Naive B cell (primary cell): ENCODE measurements around the gene DDAH1. TPM values are rescaled to one million over a fixed set of nuclear protein-coding genes. Genes with fewer than 3 reads are reported as not detected.
A peak's percentile ranks its signal among the peaks of the same experiment; 100 is the strongest.

Experiments
- ATAC-seq, 2 donors: fragments of 150-1000 bp; cut with Tn5 transposase; 2 replicates each; pipeline ENCODE4 v1.10.0; 2021; ENCODE audit warnings: low read depth in 2 of 2, mild to moderate bottlenecking in 2 of 2, moderate library complexity in 2 of 2
- DNase-seq: peaks from one replicate; pipeline ENCODE4 v3.0.0; 2022
- H3K27ac Mint-ChIP-seq, 6 donors: one replicate each; pipeline ENCODE4 v1.8.0; 2020 to 2022; ENCODE audit warnings: mild to moderate bottlenecking in 6 of 6, mixed read lengths in 6 of 6, moderate library complexity in 5 of 6, inconsistent platforms in 2 of 6
- H3K27me3 Mint-ChIP-seq, 3 donors: one replicate each; pipeline ENCODE4 v1.8.0; 2021 to 2022; ENCODE audit warnings: mixed read lengths in 3 of 3, mild to moderate bottlenecking in 1 of 3
- H3K36me3 Mint-ChIP-seq, 2 donors: one replicate each; pipeline ENCODE4 v1.8.0; 2020 to 2022; ENCODE audit warnings: mixed read lengths in 2 of 2, inconsistent platforms in 1 of 2, mild to moderate bottlenecking in 1 of 2
- H3K4me1 Mint-ChIP-seq, 3 donors: one replicate each; pipeline ENCODE4 v1.8.0; 2020 to 2022; ENCODE audit warnings: mixed read lengths in 3 of 3, inconsistent platforms in 1 of 3, mild to moderate bottlenecking in 1 of 3, moderate library complexity in 1 of 3
- H3K4me3 Mint-ChIP-seq, 8 donors: one replicate each; pipeline ENCODE4 v1.8.0; 2020 to 2022; ENCODE audit warnings: mild to moderate bottlenecking in 8 of 8, mixed read lengths in 8 of 8, moderate library complexity in 8 of 8, inconsistent platforms in 2 of 8
- H3K9me3 Mint-ChIP-seq, 7 donors: one replicate each; pipeline ENCODE4 v1.8.0; 2020 to 2022; ENCODE audit warnings: mixed read lengths in 7 of 7, mild to moderate bottlenecking in 5 of 7, inconsistent platforms in 2 of 7, moderate library complexity in 1 of 7
- polyA plus RNA-seq, 6 donors: library from polyadenylated mRNA; unstranded; fragments of 300-500 nt; fragmentation: Illumina TruSeq; gene quantifications; one replicate each; pipeline ENCODE4 v1.2.3, GENCODE V29; 2021; ENCODE audit warnings: low read depth in 6 of 6

Gene DDAH1
- polyA plus RNA-seq, 6 donors from 2014 or later = 0.07 to 0.40 (median 0.18) TPM; not detected in 2

DNA sequence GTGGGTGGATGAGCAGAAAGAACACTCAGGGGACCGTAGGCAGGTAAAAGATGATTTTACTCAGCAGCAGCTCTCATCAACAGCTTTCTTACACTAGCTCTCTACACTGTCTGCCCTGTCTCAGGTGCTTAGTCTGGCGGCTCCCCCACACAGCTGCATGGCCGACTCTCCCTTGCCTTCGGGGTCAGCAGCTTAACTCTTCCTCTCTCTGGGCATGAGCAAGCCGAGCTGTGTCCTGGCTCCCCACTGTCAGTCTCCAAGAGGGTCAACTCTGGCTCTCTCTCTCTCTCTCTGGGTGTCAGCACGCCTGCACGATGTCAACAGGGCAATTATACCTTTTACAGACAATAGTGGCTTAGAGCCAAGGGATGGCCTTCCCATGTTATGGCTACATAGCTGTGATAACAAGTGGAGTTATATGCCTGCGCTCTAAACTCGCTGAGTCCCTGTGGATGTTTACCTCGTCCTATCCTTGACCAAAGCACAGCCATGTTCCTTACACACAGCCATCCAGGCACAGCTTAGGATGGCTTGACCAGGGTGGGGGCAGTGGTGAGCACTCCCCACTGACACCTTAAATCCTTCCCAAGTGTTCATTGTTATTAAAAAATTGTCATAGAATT, 185.4 kb downstream of the DDAH1 start:
- Mint-ChIP-seq H3K9me3 (no peaks in the 10 kb centered on the region), H3K27ac (peak overlapping the region in 2 of 6 donors; percentile 27 to 87), H3K4me3 (peak overlapping the region in 1 of 8 donors; percentile 28), H3K36me3 (peaks cover 7 to 14% of the 10 kb centered on the region in 2 donors), H3K4me1 (peaks cover 26 to 40% (median 37%) of the 10 kb centered on the region in 3 donors), H3K27me3 (no peaks in the 10 kb centered on the region)
- ATAC-seq = no peak
- DNase-seq = no peak

DNA sequence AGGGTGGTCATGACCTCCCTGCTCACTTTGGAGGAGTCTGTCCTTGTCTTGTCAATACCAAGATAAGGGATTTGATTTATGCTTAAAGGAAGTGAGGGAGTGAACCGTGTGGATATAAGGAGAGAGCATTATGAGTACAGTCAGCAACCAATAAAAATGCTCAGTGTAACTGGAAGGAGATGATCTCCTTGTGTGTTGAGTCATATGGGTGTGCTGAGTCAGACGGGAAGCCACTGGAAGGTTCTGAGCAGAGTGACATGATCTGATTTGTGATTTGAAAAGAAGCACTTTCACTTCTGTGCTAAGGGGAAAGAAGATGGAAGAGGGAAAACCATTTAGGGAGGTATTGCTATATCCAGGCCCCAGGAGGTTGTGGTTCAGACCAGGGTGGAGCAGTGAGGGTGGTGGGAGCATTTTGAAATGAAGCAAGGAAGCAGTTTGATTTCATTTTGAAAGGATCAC, 186.1 kb downstream of the DDAH1 start:
- ATAC-seq = no peak
- peaks cover 32 to 47% (median 44%) of the 10 kb centered on the region in 3 donors for H3K4me1 Mint-ChIP-seq
- no peaks in the 10 kb centered on the region for H3K9me3 Mint-ChIP-seq
- peak overlapping the region in 1 of 6 donors; percentile 82 for H3K27ac Mint-ChIP-seq
- H3K4me3 Mint-ChIP-seq = peak overlapping the region in 1 of 8 donors; percentile 29
- H3K27me3 Mint-ChIP-seq = no peaks in the 10 kb centered on the region
- no peak for DNase-seq
- peaks cover 7 to 18% of the 10 kb centered on the region in 2 donors for H3K36me3 Mint-ChIP-seq

DNA sequence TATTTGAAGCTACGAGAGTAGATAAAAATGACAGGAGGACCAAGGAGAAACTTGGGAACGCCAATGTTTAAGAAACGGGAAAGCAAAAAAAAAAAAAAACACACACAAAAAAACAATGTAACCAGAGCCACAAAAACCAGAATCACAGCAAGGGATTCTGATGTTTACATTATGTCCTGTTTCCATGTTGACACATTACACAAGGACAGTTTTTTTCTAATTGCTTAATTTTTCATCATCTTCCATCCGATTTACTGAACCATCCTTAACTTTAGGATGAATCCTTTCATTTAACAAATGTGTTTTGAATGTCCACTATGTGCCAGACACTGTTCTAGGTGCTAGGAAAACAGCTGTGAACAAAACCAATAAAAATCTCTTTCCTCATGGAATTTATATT, 187.2 kb downstream of the DDAH1 start:
- H3K4me3 Mint-ChIP-seq = peak overlapping the region in 1 of 8 donors; percentile 99
- H3K27me3 Mint-ChIP-seq = no peaks in the 10 kb centered on the region
- peak overlapping the region in 2 of 6 donors; percentile 100 for H3K27ac Mint-ChIP-seq

DNA sequence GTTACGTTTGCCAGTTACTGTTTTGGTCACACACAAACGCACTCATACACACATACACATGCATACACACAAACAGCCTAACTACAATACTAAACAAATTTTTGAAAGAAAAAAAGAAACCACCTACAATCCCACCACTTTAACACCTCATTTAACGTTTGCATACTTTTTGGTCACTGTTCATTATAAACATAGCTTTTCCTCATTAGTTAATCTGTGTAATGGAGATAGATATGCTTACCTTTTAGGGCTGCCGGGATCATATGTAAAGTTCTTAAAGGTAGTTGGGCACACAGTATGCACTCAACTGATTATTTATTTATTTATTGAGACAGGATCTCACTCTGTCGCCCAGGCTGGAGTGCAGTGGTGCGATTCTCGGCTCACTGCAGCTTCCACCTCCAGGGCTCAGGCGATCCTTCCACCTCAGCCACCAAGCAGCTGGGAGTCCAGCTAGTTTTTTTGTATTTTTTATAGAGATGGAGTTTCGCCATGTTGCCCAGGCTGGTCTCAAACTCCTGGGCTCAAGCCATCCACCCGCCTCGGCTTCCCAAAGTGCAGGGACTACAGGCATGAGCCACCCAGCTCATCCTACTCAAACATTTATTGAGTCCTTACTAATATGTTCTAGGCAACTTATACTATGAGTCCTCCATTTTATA, 187.8 kb downstream of the DDAH1 start:
- ATAC-seq (no peak), DNase-seq (no peak)
- H3K9me3 Mint-ChIP-seq = no peaks in the 10 kb centered on the region
- peaks cover 20 to 33% of the 10 kb centered on the region in 2 donors for H3K36me3 Mint-ChIP-seq
- H3K27me3 Mint-ChIP-seq = no peaks in the 10 kb centered on the region
- H3K27ac Mint-ChIP-seq = peak overlapping the region; percentile 96 to 100 (median 100)
- H3K4me1 Mint-ChIP-seq = peaks cover 42 to 62% (median 58%) of the 10 kb centered on the region in 3 donors
- H3K4me3 Mint-ChIP-seq = peak overlapping the region; percentile 87 to 99 (median 96)

More for the DNA sequence above, 187.2 kb downstream of the DDAH1 start:
- Mint-ChIP-seq H3K36me3 (peaks cover 17 to 28% of the 10 kb centered on the region in 2 donors), H3K9me3 (no peaks in the 10 kb centered on the region), H3K4me1 (peaks cover 40 to 58% (median 55%) of the 10 kb centered on the region in 3 donors)
- ATAC-seq (no peak), DNase-seq (no peak)

DNA sequence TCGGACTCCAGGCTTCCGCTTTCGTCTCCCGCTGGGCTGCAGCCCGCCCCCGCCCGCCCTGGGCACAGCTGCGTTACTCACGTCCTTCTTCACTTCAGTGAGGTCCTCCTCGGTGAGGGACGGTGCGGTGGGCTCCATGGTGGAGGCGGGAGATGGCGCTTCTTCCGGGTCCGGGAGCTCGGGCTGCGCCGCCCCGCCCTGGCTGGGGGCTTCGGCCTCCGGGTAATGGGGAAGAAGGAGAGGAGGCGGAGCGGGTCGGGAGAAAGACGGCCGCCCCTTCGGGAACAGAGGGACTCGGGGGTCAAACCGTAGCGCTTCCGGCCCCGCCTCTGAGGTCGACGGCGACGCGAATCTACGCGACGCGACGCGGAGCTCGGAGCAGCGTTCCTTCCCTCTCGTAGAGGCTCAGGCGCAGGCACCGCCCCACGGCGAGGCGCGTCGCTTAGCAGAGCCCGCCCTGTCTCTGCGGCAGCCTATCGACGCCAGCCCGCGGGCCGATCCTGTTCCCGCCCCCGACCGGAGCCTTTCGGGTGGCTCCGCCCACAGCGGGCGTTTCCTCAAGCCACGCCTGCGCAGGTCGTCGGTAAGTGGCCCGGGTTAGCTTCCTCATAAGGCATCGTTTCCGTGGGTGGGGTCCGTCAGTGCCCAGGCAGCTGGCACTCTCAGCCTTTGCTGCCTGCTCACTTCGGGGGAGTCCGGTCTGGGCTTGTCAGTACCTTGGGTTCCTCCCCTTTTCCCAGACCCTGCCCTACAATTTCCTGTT, 188.6 kb downstream of the DDAH1 start, which contains the start of gene BCL10:
BCL10 (minus strand) TSS at position 418 of the 763 bp plus-strand sequence; CDS start at position 138, 280 bp downstream.
- H3K36me3 Mint-ChIP-seq = peaks cover 20 to 33% of the 10 kb centered on the region in 2 donors
- H3K4me1 Mint-ChIP-seq = peaks cover 45 to 69% (median 62%) of the 10 kb centered on the region in 3 donors
- peak; percentile 87 to 88 for ATAC-seq
- H3K9me3 Mint-ChIP-seq = no peaks in the 10 kb centered on the region
- H3K4me3 Mint-ChIP-seq = peak within 1 kb of the TSS; percentile 87 to 99 (median 96)
- peak; percentile 99 for DNase-seq
- no peaks in the 10 kb centered on the region for H3K27me3 Mint-ChIP-seq
- H3K27ac Mint-ChIP-seq = peak within 1 kb of the TSS; percentile 96 to 100 (median 100)

DNA sequence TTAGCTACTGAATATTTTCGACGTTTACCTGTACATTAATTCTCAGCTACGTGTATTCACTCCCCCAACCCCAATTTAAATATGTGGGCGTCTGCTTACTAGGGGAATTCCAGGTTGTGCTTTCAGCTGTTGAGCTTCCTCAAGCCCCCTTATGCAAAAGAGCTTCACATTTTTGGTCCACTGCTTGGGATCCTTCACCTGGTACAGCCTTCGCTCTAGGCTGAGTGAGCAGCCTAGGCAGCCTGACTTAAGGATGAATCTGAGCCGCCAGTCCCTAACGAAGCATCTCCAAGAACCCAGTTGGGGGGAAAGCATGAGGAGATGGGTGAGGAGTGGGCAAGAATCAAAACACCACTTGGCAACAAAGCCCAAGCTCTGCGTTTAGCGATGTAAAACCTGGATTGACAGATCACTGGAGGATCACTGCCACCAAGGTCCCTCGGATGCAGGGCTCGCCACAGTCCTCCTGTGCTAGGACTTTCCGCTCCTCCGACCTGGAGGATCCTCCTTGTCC, 189.2 kb downstream of the DDAH1 start:
- DNase-seq (peak; percentile 78), ATAC-seq (peak; percentile 47 to 52)
- Mint-ChIP-seq H3K4me1 (peaks cover 51 to 74% (median 69%) of the 10 kb centered on the region in 3 donors), H3K4me3 (peak overlapping the region; percentile 87 to 99 (median 96)), H3K27me3 (no peaks in the 10 kb centered on the region), H3K9me3 (no peaks in the 10 kb centered on the region), H3K27ac (peak overlapping the region; percentile 96 to 100 (median 100)), H3K36me3 (peaks cover 20 to 33% of the 10 kb centered on the region in 2 donors)

DNA sequence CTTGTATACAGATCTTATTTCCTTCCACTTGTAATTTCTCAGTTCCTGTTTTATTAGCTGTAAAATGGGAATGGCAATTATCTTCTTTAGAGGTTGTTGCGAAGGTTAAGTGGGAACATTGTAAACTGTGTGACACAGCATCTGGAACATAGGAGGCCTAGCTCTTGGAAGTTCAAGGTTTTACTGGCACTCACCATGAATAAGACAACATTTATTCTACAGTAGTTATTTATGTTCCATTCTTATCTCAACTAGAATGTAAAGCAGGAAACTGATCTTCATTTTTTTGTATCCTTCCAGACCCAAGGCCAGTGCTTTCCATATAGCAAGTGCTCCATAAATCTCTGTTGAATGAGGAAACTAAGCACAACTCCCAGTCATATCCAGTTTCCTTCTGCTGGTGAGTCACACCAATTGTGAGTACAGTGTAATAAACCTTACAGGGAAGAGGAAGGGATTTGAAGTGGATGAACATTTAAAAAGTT, 189.9 kb downstream of the DDAH1 start:
- no peaks in the 10 kb centered on the region for H3K27me3 Mint-ChIP-seq
- H3K9me3 Mint-ChIP-seq = no peaks in the 10 kb centered on the region
- peak; percentile 27 for DNase-seq
- peaks cover 51 to 79% (median 72%) of the 10 kb centered on the region in 3 donors for H3K4me1 Mint-ChIP-seq
- peak overlapping the region; percentile 87 to 99 (median 96) for H3K4me3 Mint-ChIP-seq
- peaks cover 20 to 33% of the 10 kb centered on the region in 2 donors for H3K36me3 Mint-ChIP-seq
- H3K27ac Mint-ChIP-seq = peak overlapping the region; percentile 96 to 100 (median 100)
- no peak for ATAC-seq

DNA sequence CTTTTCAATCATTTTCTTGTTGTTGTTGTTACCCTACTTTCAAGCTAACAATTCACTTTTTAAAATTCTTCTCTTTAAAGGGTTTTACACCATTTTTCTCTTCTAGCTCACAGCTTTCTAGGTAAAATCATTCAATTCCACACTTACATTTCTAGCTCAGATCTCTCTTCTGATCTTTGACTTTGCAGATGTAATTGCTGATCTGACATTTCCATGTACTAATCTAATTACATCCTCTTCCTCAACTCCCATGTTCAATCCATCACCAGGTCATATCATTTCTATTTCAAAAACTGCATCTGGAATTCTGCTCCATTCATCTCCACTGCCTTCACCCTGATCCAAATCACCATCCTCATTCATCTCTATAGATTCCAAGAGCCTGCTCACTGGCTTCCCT, 191.6 kb downstream of the DDAH1 start:
- Mint-ChIP-seq H3K36me3 (peaks cover 19 to 30% of the 10 kb centered on the region in 2 donors), H3K4me3 (peak overlapping the region in 6 of 8 donors; percentile 6 to 99 (median 68)), H3K27me3 (no peaks in the 10 kb centered on the region), H3K4me1 (peaks cover 54 to 80% (median 69%) of the 10 kb centered on the region in 3 donors), H3K9me3 (no peaks in the 10 kb centered on the region), H3K27ac (peak overlapping the region in 5 of 6 donors; percentile 3 to 96 (median 78))
- DNase-seq (no peak), ATAC-seq (no peak)

DNA sequence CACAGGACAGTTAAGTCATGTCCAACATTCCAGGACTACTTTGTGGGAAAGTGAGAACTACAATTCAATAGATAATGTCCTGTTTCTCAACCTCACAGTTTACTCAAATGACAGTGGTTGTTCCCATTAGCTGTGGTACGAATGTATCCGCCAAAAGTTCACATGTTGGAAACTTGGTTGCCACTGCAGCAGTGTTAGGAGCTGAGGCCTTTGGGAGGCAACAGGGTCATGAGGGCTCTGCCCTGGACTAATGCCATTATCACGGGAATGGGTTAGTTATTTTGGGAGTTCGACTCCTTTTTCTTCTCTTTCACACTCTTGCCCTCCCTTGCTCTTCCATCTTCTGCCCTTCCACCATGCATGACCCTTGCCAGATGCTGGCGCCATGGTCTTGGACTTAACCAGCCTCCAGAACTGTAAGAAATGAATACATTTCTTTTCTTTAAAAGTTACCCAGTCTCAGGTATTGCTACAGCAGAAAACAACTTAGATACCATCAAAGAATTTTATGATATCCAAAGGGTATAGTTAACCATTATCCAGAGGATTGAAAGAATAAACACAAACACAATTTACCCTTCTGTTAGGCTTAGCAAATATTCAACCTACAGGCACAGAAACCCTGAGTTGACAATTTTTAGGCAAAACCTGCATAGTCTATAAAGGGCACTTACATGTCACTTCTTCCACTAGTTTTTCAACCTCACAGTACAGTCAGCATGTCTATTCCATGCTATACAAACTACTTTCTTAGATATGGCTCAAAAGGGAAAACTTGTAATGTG, 196.0 kb downstream of the DDAH1 start:
- no peak for DNase-seq
- no peak for ATAC-seq
- H3K9me3 Mint-ChIP-seq = no peaks in the 10 kb centered on the region
- peaks cover 36 to 63% (median 40%) of the 10 kb centered on the region in 3 donors for H3K4me1 Mint-ChIP-seq
- H3K27ac Mint-ChIP-seq = peak overlapping the region in 3 of 6 donors; percentile 48 to 68 (median 48)
- H3K36me3 Mint-ChIP-seq = peaks cover 25 to 34% of the 10 kb centered on the region in 2 donors
- H3K27me3 Mint-ChIP-seq = no peaks in the 10 kb centered on the region
- no peak overlapping the region for H3K4me3 Mint-ChIP-seq

Other genes with a start within 250 kb of the DDAH1 start
- gene C1orf52, start 205.5 kb downstream of the DDAH1 start, polyA plus RNA-seq = 10 to 100 TPM; 23.3 to 33.6 (median 27.0) TPM
- gene BCL10, start 188.5 kb downstream of the DDAH1 start, polyA plus RNA-seq = 10 to 100 TPM; 48.6 to 83.4 (median 62.4) TPM
- gene CCN1, start 115.6 kb upstream of the DDAH1 start, polyA plus RNA-seq = under 1 TPM in 1 of 6 donors, not detected in 5; 0.35 TPM
- gene ZNHIT6, start 243.3 kb upstream of the DDAH1 start, polyA plus RNA-seq = 10 to 100 TPM in 5 of 6 donors, 1 to 10 TPM in 1; 9.4 to 26.5 (median 21.2) TPM